GM18867 (cell line): ENCODE measurements around the gene ZDHHC12.

Experiments
- ATAC-seq: cut with Tn5 transposase; IDR thresholded peaks from one replicate; pipeline ENCODE4 v1.9.1; 2021; ENCODE audit warnings: mild to moderate bottlenecking, moderate library complexity; ENCODE audit not compliant: unreplicated experiment

Gene ZDHHC12

GRCh38 chr9:128688501-128689292 lies 35.2 kb downstream of the ZDHHC12 start, which contains the start of gene SET:
SET (plus strand) TSS chr9:128689222; CDS start chr9:128689583, 361 bp downstream.
- ATAC-seq = peak; percentile 69

- ATAC-seq = no peak
These were observed 36.5 kb downstream of the ZDHHC12 start for GRCh38 chr9:128687453-128687852.

- ATAC-seq = no peak
These were observed 38.1 kb downstream of the ZDHHC12 start for GRCh38 chr9:128685636-128686489.

GRCh38 chr9:128684325-128685199 lies 39.4 kb downstream of the ZDHHC12 start:
- peak; percentile 38 for ATAC-seq

GRCh38 chr9:128684065-128684324 lies 39.9 kb downstream of the ZDHHC12 start:
- ATAC-seq = no peak

- ATAC-seq = no peak
These were observed 40.4 kb downstream of the ZDHHC12 start for GRCh38 chr9:128683340-128684064.

- no peak for ATAC-seq
These were observed 46.1 kb downstream of the ZDHHC12 start for GRCh38 chr9:128677794-128678193.

GRCh38 chr9:128675382-128675781 lies 48.5 kb downstream of the ZDHHC12 start:
- no peak for ATAC-seq
